ENCODE measurements around the gene MIPOL1. TPM values are rescaled to one million over a fixed set of nuclear protein-coding genes. Genes with fewer than 3 reads are reported as not detected.
"Not testable (repeated sequence)": the region's sequence is repeated elsewhere in the genome, so short reads cannot be mapped to it uniquely, and the experiment has no call there.

The MIPOL1 gene
- total RNA-seq, 1 donor from 2014 or later: 24.8 TPM

GRCh38 chr14:37171678-37172023 lies 26.1 kb upstream of the MIPOL1 start:
- H3K36me3 ChIP-seq: no peaks in the 10 kb centered on the region
- no peaks in the 10 kb centered on the region for H3K27me3 ChIP-seq
- H3K4me1 ChIP-seq: peaks cover 9% of the 10 kb centered on the region
- intact Hi-C loops (cut with DNase I): no loop called here
- no peak for DNase-seq (ENCODE audit: extremely low spot score in 2 of 2)
- no peak for TF ChIP-seq POLR2AphosphoS5 (IDR thresholded peaks at IDR 0.05; ENCODE audit: insufficient read depth in 1 of 2, low read depth in 1 of 2)
- TF ChIP-seq, protein P1, sequence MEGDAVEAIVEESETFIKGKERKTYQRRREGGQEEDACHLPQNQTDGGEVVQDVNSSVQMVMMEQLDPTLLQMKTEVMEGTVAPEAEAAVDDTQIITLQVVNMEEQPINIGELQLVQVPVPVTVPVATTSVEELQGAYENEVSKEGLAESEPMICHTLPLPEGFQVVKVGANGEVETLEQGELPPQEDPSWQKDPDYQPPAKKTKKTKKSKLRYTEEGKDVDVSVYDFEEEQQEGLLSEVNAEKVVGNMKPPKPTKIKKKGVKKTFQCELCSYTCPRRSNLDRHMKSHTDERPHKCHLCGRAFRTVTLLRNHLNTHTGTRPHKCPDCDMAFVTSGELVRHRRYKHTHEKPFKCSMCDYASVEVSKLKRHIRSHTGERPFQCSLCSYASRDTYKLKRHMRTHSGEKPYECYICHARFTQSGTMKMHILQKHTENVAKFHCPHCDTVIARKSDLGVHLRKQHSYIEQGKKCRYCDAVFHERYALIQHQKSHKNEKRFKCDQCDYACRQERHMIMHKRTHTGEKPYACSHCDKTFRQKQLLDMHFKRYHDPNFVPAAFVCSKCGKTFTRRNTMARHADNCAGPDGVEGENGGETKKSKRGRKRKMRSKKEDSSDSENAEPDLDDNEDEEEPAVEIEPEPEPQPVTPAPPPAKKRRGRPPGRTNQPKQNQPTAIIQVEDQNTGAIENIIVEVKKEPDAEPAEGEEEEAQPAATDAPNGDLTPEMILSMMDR (IDR thresholded peaks at IDR 0.05): no peak
- TF ChIP-seq POLR2A (IDR thresholded peaks at IDR 0.05): no peak
- H3K27ac ChIP-seq: peak overlapping the region; percentile 85
- H3K4me3 ChIP-seq: peak overlapping the region; percentile 58 to 59
- no peaks in the 10 kb centered on the region for H3K9me3 ChIP-seq

DNA sequence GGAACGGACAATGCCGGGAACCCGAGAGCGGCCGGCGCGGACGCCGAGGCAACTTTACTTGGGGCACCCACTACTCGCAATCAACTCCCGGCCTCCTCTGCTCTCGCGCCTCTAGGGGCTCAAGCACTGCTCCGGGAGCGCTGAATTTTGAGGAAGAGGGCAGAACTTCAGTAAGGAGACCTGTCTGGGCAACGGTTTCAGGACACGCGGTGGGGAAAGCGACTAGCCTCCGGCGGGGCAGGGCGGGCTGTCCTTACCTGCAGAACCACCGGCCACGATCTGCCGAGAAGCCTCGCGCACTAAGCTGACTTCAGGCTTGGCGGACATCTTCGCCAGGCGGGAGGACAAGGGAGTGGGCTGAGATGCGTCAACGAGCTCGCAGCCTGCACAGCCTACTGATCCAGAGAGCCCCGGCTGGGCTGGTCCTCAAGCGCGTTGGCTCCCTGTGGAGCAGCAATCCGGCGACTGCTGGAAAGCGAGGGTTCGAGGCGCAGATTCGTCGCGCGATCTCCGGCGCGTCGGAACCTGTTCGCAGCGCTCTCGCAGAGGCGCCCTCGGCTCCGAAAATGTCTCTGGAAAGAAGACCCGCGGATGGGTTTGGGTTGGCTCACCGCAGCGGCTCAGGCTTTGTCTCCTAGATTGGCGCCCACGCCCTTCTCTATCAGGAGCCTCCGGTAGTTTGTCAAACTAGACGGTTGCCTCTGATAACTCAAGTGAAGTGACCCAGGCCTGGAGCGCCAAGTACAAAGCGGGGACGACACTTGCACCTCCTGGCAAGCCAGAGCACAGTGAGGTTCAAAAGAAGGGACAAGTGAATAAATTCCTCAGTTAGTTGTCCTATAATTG lies 25.5 kb upstream of the MIPOL1 start, which contains the start of gene SLC25A21:
SLC25A21 (minus strand) TSS at position 583 of the 846 bp plus-strand sequence.
- intact Hi-C loops (cut with DNase I): no loop called here
- TF ChIP-seq POLR2A (IDR thresholded peaks at IDR 0.05): no peak
- peak; percentile 12 to 75 for TF ChIP-seq POLR2AphosphoS5 (IDR thresholded peaks at IDR 0.05; ENCODE audit: insufficient read depth in 1 of 2, low read depth in 1 of 2)
- H3K4me3 ChIP-seq: peak within 1 kb of the TSS; percentile 58 to 59
- peak within 1 kb of the TSS; percentile 85 for H3K27ac ChIP-seq
- no peaks in the 10 kb centered on the region for H3K36me3 ChIP-seq
- DNase-seq (ENCODE audit: extremely low spot score in 2 of 2): peak in 1 of 2 donors; percentile 88
- H3K9me3 ChIP-seq: no peaks in the 10 kb centered on the region
- peaks cover 9% of the 10 kb centered on the region for H3K4me1 ChIP-seq
- no peaks in the 10 kb centered on the region for H3K27me3 ChIP-seq

GRCh38 chr14:37172936-37173614 lies 24.7 kb upstream of the MIPOL1 start:
- H3K27me3 ChIP-seq: no peaks in the 10 kb centered on the region
- H3K27ac ChIP-seq: peak overlapping the region; percentile 85
- H3K9me3 ChIP-seq: no peaks in the 10 kb centered on the region
- H3K36me3 ChIP-seq: no peaks in the 10 kb centered on the region
- peaks cover 9% of the 10 kb centered on the region for H3K4me1 ChIP-seq
- no peak for DNase-seq (ENCODE audit: extremely low spot score in 2 of 2)
- intact Hi-C loops (cut with DNase I): no loop called here
- peak overlapping the region; percentile 58 to 59 for H3K4me3 ChIP-seq
- TF ChIP-seq POLR2AphosphoS5 (IDR thresholded peaks at IDR 0.05; ENCODE audit: insufficient read depth in 1 of 2, low read depth in 1 of 2): no peak
- TF ChIP-seq, protein P1 (IDR thresholded peaks at IDR 0.05): no peak
- TF ChIP-seq POLR2A (IDR thresholded peaks at IDR 0.05): no peak

GRCh38 chr14:37179896-37180502 lies 17.7 kb upstream of the MIPOL1 start:
- Histone ChIP-seq H3K4me3 (no peak overlapping the region), H3K9me3 (no peaks in the 10 kb centered on the region), H3K4me1 (no peaks in the 10 kb centered on the region), H3K36me3 (no peaks in the 10 kb centered on the region), H3K27me3 (no peaks in the 10 kb centered on the region), H3K27ac (no peak overlapping the region)
- intact Hi-C loops (cut with DNase I): no loop called here
- TF ChIP-seq POLR2AphosphoS5 (IDR thresholded peaks at IDR 0.05; ENCODE audit: insufficient read depth in 1 of 2, low read depth in 1 of 2): no peak
- no peak for TF ChIP-seq POLR2A (IDR thresholded peaks at IDR 0.05)
- TF ChIP-seq, protein P1 (IDR thresholded peaks at IDR 0.05): no peak
- no peak for DNase-seq (ENCODE audit: extremely low spot score in 2 of 2)

GRCh38 chr14:37180886-37181285 lies 16.9 kb upstream of the MIPOL1 start:
- H3K27me3 ChIP-seq; H3K4me3 ChIP-seq; H3K27ac ChIP-seq; H3K9me3 ChIP-seq; H3K36me3 ChIP-seq; intact Hi-C loops (cut with DNase I); H3K4me1 ChIP-seq; DNase-seq (ENCODE audit: extremely low spot score in 2 of 2): not testable (repeated sequence)

Data from vagina (tissue), 2 donors.